Measurements from ENCODE around the gene ALX4. TPM values are rescaled to one million over a fixed set of nuclear protein-coding genes. Genes with fewer than 3 reads are reported as not detected.

The ALX4 gene
- total and polyA plus RNA-seq, 2 donors (not counting 1 experiment from before 2014, with no cell fraction given): not detected

- Histone ChIP-seq H3K79me2 (ENCODE audit: control insufficient read depth, insufficient read depth, low read length) (no peaks in the 10 kb centered on the region), H3K27me3 (ENCODE audit: control insufficient read depth, insufficient read depth, low read length) (no peaks in the 10 kb centered on the region), H4K20me1 (ENCODE audit: control insufficient read depth, extremely low read depth, insufficient read depth, low read length) (no peaks in the 10 kb centered on the region), H3K9ac (ENCODE audit: insufficient read depth, low read length) (no peak overlapping the region), H3K4me3 (replicated peaks in 1 of 4; ENCODE audit: control extremely low read depth in 1 of 4, insufficient read depth in 1 of 4, low read depth in 3 of 4, low read length in 4 of 4) (no peak overlapping the region), H3K27ac (ENCODE audit: insufficient read depth, low read length) (no peak overlapping the region), H2AFZ (ENCODE audit: low read length) (no peak overlapping the region), H3K9me3 (ENCODE audit: control insufficient read depth, insufficient read depth, low read depth, low read length) (no peaks in the 10 kb centered on the region), H3K4me2 (ENCODE audit: extremely low read depth, insufficient read depth, low read length) (no peak overlapping the region), H3K36me3 (ENCODE audit: control insufficient read depth, insufficient read depth, low read length) (no peaks in the 10 kb centered on the region), H3K4me1 (ENCODE audit: control insufficient read depth, extremely low read depth, insufficient read depth, low read length) (no peaks in the 10 kb centered on the region)
- DNase-seq (ENCODE audit: low read depth in 2 of 2): no peak
- TF ChIP-seq CTCF (conservative IDR thresholded peaks at IDR 0.05 in 1 of 2, IDR thresholded peaks at IDR 0.05 in 1 of 2; ENCODE audit: low read depth in 1 of 2, low read length in 2 of 2): no peak
- no peak for TF ChIP-seq EZH2 (IDR thresholded peaks at IDR 0.05; ENCODE audit: low read length, missing control alignments)
Observed at GRCh38 chr11:44268614-44269080, 41.3 kb downstream of the ALX4 start.

DNA sequence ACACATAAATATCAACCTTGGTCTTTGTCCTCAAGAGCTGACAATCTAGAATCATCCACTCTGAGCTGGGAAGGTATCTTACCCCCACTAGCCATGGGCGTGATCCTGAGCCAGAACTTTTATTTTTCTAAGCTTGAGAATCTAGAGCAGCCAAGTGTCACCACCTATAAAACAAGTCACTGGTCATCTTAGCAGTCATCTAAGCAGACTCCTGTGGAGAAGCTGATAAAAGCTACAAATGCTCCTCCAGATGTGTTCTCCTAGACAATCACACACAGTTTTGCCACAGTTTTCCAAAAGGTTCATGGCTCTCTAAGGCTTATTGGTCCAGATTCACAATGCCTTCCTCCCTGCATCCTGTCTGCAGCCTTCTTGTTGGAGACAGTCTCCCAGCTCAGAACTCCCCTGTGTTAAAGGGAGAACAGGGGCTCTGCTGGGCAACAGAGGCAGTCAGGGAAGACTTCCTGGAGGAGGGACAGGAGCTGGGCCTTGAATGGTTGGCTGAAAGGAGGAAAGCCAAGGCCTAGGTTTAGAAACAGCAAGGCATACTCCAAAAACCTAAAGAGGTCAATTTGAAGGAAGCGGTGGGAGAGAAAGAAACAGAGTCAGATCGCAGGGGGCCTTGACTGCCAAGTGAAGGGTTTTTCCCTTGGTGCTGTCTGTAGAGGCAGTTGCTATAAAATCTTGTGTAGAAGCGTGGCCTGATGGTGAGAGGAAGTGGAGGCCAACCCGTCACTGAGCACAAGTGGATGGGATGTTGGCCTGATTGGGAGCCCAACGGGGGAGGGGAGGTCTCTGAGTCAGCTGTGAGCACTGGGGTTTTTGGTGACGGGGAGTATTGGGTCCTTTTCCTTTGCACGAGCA lies 42.0 kb downstream of the ALX4 start:
- Histone ChIP-seq H3K9ac (ENCODE audit: insufficient read depth, low read length) (no peak overlapping the region), H4K20me1 (ENCODE audit: control insufficient read depth, extremely low read depth, insufficient read depth, low read length) (no peaks in the 10 kb centered on the region), H3K79me2 (ENCODE audit: control insufficient read depth, insufficient read depth, low read length) (no peaks in the 10 kb centered on the region), H3K4me3 (replicated peaks in 1 of 4; ENCODE audit: control extremely low read depth in 1 of 4, insufficient read depth in 1 of 4, low read depth in 3 of 4, low read length in 4 of 4) (no peak overlapping the region), H3K9me3 (ENCODE audit: control insufficient read depth, insufficient read depth, low read depth, low read length) (no peaks in the 10 kb centered on the region), H2AFZ (ENCODE audit: low read length) (no peak overlapping the region), H3K4me1 (ENCODE audit: control insufficient read depth, extremely low read depth, insufficient read depth, low read length) (no peaks in the 10 kb centered on the region), H3K27me3 (ENCODE audit: control insufficient read depth, insufficient read depth, low read length) (no peaks in the 10 kb centered on the region), H3K4me2 (ENCODE audit: extremely low read depth, insufficient read depth, low read length) (no peak overlapping the region), H3K27ac (ENCODE audit: insufficient read depth, low read length) (no peak overlapping the region), H3K36me3 (ENCODE audit: control insufficient read depth, insufficient read depth, low read length) (no peaks in the 10 kb centered on the region)
- no peak for DNase-seq (ENCODE audit: low read depth in 2 of 2)
- no peak for TF ChIP-seq CTCF (conservative IDR thresholded peaks at IDR 0.05 in 1 of 2, IDR thresholded peaks at IDR 0.05 in 1 of 2; ENCODE audit: low read depth in 1 of 2, low read length in 2 of 2)
- no peak for TF ChIP-seq EZH2 (IDR thresholded peaks at IDR 0.05; ENCODE audit: low read length, missing control alignments)

GRCh38 chr11:44267006-44267749 lies 42.8 kb downstream of the ALX4 start:
- Histone ChIP-seq H3K4me1 (ENCODE audit: control insufficient read depth, extremely low read depth, insufficient read depth, low read length) (no peaks in the 10 kb centered on the region), H3K4me2 (ENCODE audit: extremely low read depth, insufficient read depth, low read length) (no peak overlapping the region), H3K27me3 (ENCODE audit: control insufficient read depth, insufficient read depth, low read length) (no peaks in the 10 kb centered on the region), H2AFZ (ENCODE audit: low read length) (no peak overlapping the region), H3K9ac (ENCODE audit: insufficient read depth, low read length) (no peak overlapping the region), H3K27ac (ENCODE audit: insufficient read depth, low read length) (no peak overlapping the region), H3K79me2 (ENCODE audit: control insufficient read depth, insufficient read depth, low read length) (no peaks in the 10 kb centered on the region), H4K20me1 (ENCODE audit: control insufficient read depth, extremely low read depth, insufficient read depth, low read length) (no peaks in the 10 kb centered on the region), H3K4me3 (replicated peaks in 1 of 4; ENCODE audit: control extremely low read depth in 1 of 4, insufficient read depth in 1 of 4, low read depth in 3 of 4, low read length in 4 of 4) (no peak overlapping the region), H3K36me3 (ENCODE audit: control insufficient read depth, insufficient read depth, low read length) (no peaks in the 10 kb centered on the region), H3K9me3 (ENCODE audit: control insufficient read depth, insufficient read depth, low read depth, low read length) (no peaks in the 10 kb centered on the region)
- TF ChIP-seq EZH2 (IDR thresholded peaks at IDR 0.05; ENCODE audit: low read length, missing control alignments): no peak
- TF ChIP-seq CTCF (conservative IDR thresholded peaks at IDR 0.05 in 1 of 2, IDR thresholded peaks at IDR 0.05 in 1 of 2; ENCODE audit: low read depth in 1 of 2, low read length in 2 of 2): no peak
- DNase-seq (ENCODE audit: low read depth in 2 of 2): no peak
